WTC11 (cell line): ENCODE data around the gene ERBB4. TPM values are rescaled to one million over a fixed set of nuclear protein-coding genes. Genes with fewer than 3 reads are reported as not detected.
A peak's percentile ranks its signal among the peaks of the same experiment; 100 is the strongest.

Experiments
- ATAC-seq: fragments of 200-7000 bp; cut with Tn5 transposase; 2 replicates; pipeline ENCODE4 v1.10.0; 2021; ENCODE audit warnings: mild to moderate bottlenecking, moderate library complexity
- CTCF ChIA-PET: fragments of 300-600 bp; sonication (Branson Sonifier 250); formaldehyde crosslinking; loops from one replicate; lab custom pipeline; 2021; ENCODE audit warnings: antibody characterized with exemption; lab: Charles Lee
- POLR2A ChIA-PET: fragments of 350-600 bp; sonication (Branson Sonifier 250); formaldehyde crosslinking; loops from one replicate; lab custom pipeline; 2021; ENCODE audit warnings: antibody characterized with exemption; lab: Charles Lee
- DNase-seq: peaks from one replicate; pipeline ENCODE4 v3.0.0; 2021; ENCODE audit warnings: low spot score
- H3K27ac Mint-ChIP-seq: 2 replicates; pipeline ENCODE4 v1.8.0; 2021; ENCODE audit warnings: mixed read lengths
- H3K27me3 Mint-ChIP-seq: 2 replicates; pipeline ENCODE4 v1.8.0; 2021; ENCODE audit warnings: low read depth, mild to moderate bottlenecking, moderate library complexity, mixed read lengths
- H3K36me3 Mint-ChIP-seq: 2 replicates; pipeline ENCODE4 v1.8.0; 2021; ENCODE audit warnings: mixed read lengths
- H3K4me1 Mint-ChIP-seq: 2 replicates; pipeline ENCODE4 v1.8.0; 2022; ENCODE audit warnings: mixed read lengths
- H3K4me3 Mint-ChIP-seq: 2 replicates; pipeline ENCODE4 v1.8.0; 2021; ENCODE audit warnings: mild to moderate bottlenecking, moderate library complexity, mixed read lengths
- H3K9me3 Mint-ChIP-seq: 2 replicates; pipeline ENCODE4 v1.8.0; 2021; ENCODE audit warnings: mixed read lengths
- ELF4 ChIP-seq: sonication (generic); formaldehyde crosslinking; IDR thresholded peaks from 2 replicates; pipeline ENCODE4 v1.8.1; 2022; ENCODE audit warnings: low read depth, mild to moderate bottlenecking, moderate library complexity, missing genetic modification reagents
- GRHL2 ChIP-seq: fragments of 250-450 bp; sonication (Bioruptor Pico); IDR thresholded peaks from 2 replicates; pipeline ENCODE4 v1.8.0; 2022; ENCODE audit warnings: mild to moderate bottlenecking, moderate library complexity; ENCODE audit not compliant: insufficient replicate concordance, severe bottlenecking
- GTF2I ChIP-seq: fragments of 250-450 bp; sonication (Bioruptor Pico); conservative IDR thresholded peaks from 2 replicates; pipeline ENCODE4 v1.4.0; 2021; ENCODE audit warnings: mild to moderate bottlenecking
- IRF2 ChIP-seq: sonication (generic); formaldehyde crosslinking; IDR thresholded peaks from 2 replicates; pipeline ENCODE4 v1.8.0; 2022; ENCODE audit warnings: low read depth, missing genetic modification reagents, borderline replicate concordance
- JUN ChIP-seq: sonication (generic); formaldehyde crosslinking; IDR thresholded peaks from 2 replicates; pipeline ENCODE4 v1.8.0; 2023; ENCODE audit warnings: mild to moderate bottlenecking, missing genetic modification reagents
- NFYB ChIP-seq: sonication (generic); formaldehyde crosslinking; conservative IDR thresholded peaks from 2 replicates; pipeline ENCODE4 v1.8.0; 2022; ENCODE audit warnings: low read depth, missing genetic modification reagents
- NR2C2 ChIP-seq: sonication (generic); formaldehyde crosslinking; IDR thresholded peaks from 2 replicates; pipeline ENCODE4 v1.8.0; 2022; ENCODE audit warnings: mild to moderate bottlenecking, missing genetic modification reagents
- ZNF121 ChIP-seq: sonication (generic); formaldehyde crosslinking; IDR thresholded peaks from 2 replicates; pipeline ENCODE4 v1.8.0; 2023; ENCODE audit warnings: missing genetic modification reagents
- ZNF423 ChIP-seq: fragments of 250-450 bp; sonication (Bioruptor Pico); IDR thresholded peaks from 2 replicates; pipeline ENCODE4 v2.1.2; 2022; ENCODE audit warnings: mild to moderate bottlenecking, moderate library complexity
- total RNA-seq: library from RNA; stranded (reverse); gene quantifications from 3 replicates; pipeline ENCODE4 v1.2.3, GENCODE V29; 2021
- TF ChIP-seq, protein P1 (sequence below): fragments of 250-450 bp; sonication (Bioruptor Pico); IDR thresholded peaks from 2 replicates; pipeline ENCODE4 v1.8.0; 2021; ENCODE audit warnings: mild to moderate bottlenecking
- TF ChIP-seq, protein P2 (sequence below): fragments of 250-450 bp; sonication (Bioruptor Pico); IDR thresholded peaks from 2 replicates; pipeline ENCODE4 v2.1.2; 2022; ENCODE audit warnings: mild to moderate bottlenecking, moderate library complexity
- TF ChIP-seq, protein P3 (sequence below): fragments of 250-450 bp; sonication (Bioruptor Pico); IDR thresholded peaks from 2 replicates; pipeline ENCODE4 v1.9.0; 2021; ENCODE audit warnings: mild to moderate bottlenecking, borderline replicate concordance
- TF ChIP-seq, protein P4 (sequence below): fragments of 200-600 bp; IDR thresholded peaks from 2 replicates; pipeline ENCODE4 v1.8.0; 2022; ENCODE audit warnings: antibody characterized with exemption
- TF ChIP-seq, protein P5 (sequence below): fragments of 250-450 bp; sonication (Bioruptor Pico); IDR thresholded peaks from 2 replicates; pipeline ENCODE4 v1.9.0; 2021; ENCODE audit warnings: mild to moderate bottlenecking
- TF ChIP-seq, protein P6 (sequence below): sonication (generic); formaldehyde crosslinking; IDR thresholded peaks from 2 replicates; pipeline ENCODE4 v1.8.0; 2022; ENCODE audit warnings: mild to moderate bottlenecking, missing genetic modification reagents

Gene ERBB4
- total RNA-seq, 1 experiment from 2014 or later = 1.6 TPM

DNA sequence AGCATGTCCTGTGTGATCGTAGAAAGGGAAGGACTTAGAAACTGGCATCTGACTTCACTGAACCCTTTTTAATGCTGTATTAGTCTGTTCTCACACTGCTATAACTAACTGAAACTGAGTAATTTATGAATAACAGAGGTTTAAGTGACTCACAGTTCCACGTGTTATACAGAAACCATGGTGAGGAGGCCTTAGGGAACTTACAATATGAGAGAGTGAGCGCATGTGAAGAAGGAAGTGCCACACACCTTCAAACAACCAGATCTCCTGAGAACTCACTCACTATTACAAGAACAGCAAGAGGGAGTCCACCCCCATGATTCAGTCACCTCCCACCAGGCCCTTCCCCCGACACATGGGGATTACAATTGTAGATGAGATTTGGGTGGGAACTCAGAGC lies 1170.9 kb downstream of the ERBB4 start (continued):
- TF ChIP-seq IRF2 = no peak
- TF ChIP-seq, all 79 proteins: peak for 0

DNA sequence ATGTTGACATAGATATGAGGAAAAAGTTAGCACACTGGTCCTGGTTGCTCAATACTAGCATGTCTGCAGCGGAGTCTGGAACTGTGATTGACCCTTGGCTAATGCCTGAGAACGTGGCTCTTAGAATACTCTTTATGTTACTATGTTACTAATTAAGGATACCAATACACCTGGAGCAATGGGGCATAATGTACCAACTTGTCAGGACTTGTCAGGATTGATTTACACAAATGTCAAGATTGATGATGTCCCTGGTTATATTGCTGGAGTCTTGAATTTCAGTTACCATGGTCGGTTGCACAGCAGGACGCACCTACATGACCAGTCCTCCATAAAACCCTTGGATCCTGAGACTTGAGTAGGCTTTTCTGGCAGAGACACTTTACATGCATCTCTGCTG lies 1171.3 kb downstream of the ERBB4 start:
- no peak for TF ChIP-seq ZNF423
- no peak for DNase-seq
- Mint-ChIP-seq H3K27ac (no peak overlapping the region), H3K9me3 (peaks cover 15% of the 10 kb centered on the region), H3K4me3 (no peak overlapping the region), H3K27me3 (peaks cover 3% of the 10 kb centered on the region), H3K36me3 (peaks cover 13% of the 10 kb centered on the region), H3K4me1 (peaks cover 44% of the 10 kb centered on the region)
- CTCF ChIA-PET = no interaction called here
- ATAC-seq = no peak
- POLR2A ChIA-PET = no interaction called here

DNA sequence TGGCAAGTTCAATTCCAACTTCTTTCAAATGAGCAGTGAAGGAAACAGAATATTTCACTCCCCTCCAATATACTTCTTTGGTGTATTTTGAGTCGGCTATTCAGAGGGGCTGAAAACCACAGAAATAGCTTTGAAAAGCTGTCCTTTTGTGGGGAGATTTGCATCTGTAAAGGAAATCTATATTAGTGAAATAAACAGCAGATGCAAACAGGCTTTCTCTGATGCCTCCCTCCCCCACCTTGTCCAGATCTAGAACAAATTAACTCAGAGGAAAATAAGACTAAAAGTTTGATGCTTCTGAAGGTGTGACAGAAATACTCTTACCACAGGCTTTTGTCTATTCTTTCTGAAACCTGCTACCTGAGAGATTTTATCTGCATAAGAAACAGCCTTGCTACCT lies 1173.7 kb downstream of the ERBB4 start:
- Mint-ChIP-seq H3K36me3 (peaks cover 13% of the 10 kb centered on the region), H3K27me3 (peaks cover 18% of the 10 kb centered on the region), H3K27ac (peak overlapping the region; percentile 84; the same call in 1 of the 2 replicates), H3K4me3 (no peak overlapping the region), H3K4me1 (peaks cover 66% of the 10 kb centered on the region), H3K9me3 (peaks cover 15% of the 10 kb centered on the region)
- DNase-seq (no peak), ATAC-seq (no peak)
- ChIA-PET CTCF (no interaction called here), POLR2A (no interaction called here)
- TF ChIP-seq, protein P1, sequence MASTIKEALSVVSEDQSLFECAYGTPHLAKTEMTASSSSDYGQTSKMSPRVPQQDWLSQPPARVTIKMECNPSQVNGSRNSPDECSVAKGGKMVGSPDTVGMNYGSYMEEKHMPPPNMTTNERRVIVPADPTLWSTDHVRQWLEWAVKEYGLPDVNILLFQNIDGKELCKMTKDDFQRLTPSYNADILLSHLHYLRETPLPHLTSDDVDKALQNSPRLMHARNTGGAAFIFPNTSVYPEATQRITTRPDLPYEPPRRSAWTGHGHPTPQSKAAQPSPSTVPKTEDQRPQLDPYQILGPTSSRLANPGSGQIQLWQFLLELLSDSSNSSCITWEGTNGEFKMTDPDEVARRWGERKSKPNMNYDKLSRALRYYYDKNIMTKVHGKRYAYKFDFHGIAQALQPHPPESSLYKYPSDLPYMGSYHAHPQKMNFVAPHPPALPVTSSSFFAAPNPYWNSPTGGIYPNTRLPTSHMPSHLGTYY (CRISPR knock-in tag) = no peak
- no peak for TF ChIP-seq ZNF121 (CRISPR knock-in tag)
- TF ChIP-seq JUN (CRISPR knock-in tag) = no peak
- TF ChIP-seq NFYB = no peak
- TF ChIP-seq, protein P2, sequence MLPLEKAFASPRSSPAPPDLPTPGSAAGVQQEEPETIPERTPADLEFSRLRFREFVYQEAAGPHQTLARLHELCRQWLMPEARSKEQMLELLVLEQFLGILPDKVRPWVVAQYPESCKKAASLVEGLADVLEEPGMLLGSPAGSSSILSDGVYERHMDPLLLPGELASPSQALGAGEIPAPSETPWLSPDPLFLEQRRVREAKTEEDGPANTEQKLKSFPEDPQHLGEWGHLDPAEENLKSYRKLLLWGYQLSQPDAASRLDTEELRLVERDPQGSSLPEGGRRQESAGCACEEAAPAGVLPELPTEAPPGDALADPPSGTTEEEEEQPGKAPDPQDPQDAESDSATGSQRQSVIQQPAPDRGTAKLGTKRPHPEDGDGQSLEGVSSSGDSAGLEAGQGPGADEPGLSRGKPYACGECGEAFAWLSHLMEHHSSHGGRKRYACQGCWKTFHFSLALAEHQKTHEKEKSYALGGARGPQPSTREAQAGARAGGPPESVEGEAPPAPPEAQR (CRISPR knock-in tag) = no peak
- TF ChIP-seq ELF4 (CRISPR knock-in tag) = no peak

DNA sequence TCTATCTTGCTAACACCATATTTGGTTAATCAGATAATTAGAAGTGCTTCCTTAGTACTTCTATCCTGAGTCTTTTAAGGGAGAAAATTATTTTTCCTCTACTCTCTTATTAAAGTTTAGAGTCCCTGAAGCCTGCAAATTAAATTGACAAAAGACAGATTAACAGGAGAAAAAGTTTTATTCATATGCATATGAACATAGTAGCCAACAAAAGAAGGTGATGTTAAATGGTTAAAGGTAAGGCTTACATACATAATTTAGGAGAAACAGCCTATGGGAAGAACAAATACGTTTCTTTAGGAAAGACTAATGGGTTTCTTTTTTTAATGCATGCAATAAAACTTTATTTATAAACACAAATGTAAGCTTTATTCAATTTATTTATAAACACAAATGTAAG lies 1177.2 kb downstream of the ERBB4 start:
- CTCF ChIA-PET = interaction anchor here (1.6 kb wide), 1 partner anchor 14 kb away, joined by 6 read pairs; no protein-coding TSS in a partner anchor
- peaks cover 26% of the 10 kb centered on the region for H3K27me3 Mint-ChIP-seq

More for the DNA sequence above, 1177.2 kb downstream of the ERBB4 start:
- peak overlapping the region; percentile 31 for H3K4me3 Mint-ChIP-seq
- peak; percentile 68 for ATAC-seq
- peaks cover 72% of the 10 kb centered on the region for H3K4me1 Mint-ChIP-seq
- no peak overlapping the region for H3K27ac Mint-ChIP-seq
- peaks cover 15% of the 10 kb centered on the region for H3K9me3 Mint-ChIP-seq
- peaks cover 13% of the 10 kb centered on the region for H3K36me3 Mint-ChIP-seq
- TF ChIP-seq GTF2I (CRISPR knock-in tag) (no peak), NR2C2 (CRISPR knock-in tag) (no peak), GRHL2 (no peak)
- TF ChIP-seq, protein P3, sequence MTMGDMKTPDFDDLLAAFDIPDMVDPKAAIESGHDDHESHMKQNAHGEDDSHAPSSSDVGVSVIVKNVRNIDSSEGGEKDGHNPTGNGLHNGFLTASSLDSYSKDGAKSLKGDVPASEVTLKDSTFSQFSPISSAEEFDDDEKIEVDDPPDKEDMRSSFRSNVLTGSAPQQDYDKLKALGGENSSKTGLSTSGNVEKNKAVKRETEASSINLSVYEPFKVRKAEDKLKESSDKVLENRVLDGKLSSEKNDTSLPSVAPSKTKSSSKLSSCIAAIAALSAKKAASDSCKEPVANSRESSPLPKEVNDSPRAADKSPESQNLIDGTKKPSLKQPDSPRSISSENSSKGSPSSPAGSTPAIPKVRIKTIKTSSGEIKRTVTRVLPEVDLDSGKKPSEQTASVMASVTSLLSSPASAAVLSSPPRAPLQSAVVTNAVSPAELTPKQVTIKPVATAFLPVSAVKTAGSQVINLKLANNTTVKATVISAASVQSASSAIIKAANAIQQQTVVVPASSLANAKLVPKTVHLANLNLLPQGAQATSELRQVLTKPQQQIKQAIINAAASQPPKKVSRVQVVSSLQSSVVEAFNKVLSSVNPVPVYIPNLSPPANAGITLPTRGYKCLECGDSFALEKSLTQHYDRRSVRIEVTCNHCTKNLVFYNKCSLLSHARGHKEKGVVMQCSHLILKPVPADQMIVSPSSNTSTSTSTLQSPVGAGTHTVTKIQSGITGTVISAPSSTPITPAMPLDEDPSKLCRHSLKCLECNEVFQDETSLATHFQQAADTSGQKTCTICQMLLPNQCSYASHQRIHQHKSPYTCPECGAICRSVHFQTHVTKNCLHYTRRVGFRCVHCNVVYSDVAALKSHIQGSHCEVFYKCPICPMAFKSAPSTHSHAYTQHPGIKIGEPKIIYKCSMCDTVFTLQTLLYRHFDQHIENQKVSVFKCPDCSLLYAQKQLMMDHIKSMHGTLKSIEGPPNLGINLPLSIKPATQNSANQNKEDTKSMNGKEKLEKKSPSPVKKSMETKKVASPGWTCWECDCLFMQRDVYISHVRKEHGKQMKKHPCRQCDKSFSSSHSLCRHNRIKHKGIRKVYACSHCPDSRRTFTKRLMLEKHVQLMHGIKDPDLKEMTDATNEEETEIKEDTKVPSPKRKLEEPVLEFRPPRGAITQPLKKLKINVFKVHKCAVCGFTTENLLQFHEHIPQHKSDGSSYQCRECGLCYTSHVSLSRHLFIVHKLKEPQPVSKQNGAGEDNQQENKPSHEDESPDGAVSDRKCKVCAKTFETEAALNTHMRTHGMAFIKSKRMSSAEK (CRISPR knock-in tag) = no peak
- TF ChIP-seq, protein P1 (CRISPR knock-in tag) = no peak
- TF ChIP-seq, protein P4, sequence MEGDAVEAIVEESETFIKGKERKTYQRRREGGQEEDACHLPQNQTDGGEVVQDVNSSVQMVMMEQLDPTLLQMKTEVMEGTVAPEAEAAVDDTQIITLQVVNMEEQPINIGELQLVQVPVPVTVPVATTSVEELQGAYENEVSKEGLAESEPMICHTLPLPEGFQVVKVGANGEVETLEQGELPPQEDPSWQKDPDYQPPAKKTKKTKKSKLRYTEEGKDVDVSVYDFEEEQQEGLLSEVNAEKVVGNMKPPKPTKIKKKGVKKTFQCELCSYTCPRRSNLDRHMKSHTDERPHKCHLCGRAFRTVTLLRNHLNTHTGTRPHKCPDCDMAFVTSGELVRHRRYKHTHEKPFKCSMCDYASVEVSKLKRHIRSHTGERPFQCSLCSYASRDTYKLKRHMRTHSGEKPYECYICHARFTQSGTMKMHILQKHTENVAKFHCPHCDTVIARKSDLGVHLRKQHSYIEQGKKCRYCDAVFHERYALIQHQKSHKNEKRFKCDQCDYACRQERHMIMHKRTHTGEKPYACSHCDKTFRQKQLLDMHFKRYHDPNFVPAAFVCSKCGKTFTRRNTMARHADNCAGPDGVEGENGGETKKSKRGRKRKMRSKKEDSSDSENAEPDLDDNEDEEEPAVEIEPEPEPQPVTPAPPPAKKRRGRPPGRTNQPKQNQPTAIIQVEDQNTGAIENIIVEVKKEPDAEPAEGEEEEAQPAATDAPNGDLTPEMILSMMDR = no peak
- TF ChIP-seq, protein P5, sequence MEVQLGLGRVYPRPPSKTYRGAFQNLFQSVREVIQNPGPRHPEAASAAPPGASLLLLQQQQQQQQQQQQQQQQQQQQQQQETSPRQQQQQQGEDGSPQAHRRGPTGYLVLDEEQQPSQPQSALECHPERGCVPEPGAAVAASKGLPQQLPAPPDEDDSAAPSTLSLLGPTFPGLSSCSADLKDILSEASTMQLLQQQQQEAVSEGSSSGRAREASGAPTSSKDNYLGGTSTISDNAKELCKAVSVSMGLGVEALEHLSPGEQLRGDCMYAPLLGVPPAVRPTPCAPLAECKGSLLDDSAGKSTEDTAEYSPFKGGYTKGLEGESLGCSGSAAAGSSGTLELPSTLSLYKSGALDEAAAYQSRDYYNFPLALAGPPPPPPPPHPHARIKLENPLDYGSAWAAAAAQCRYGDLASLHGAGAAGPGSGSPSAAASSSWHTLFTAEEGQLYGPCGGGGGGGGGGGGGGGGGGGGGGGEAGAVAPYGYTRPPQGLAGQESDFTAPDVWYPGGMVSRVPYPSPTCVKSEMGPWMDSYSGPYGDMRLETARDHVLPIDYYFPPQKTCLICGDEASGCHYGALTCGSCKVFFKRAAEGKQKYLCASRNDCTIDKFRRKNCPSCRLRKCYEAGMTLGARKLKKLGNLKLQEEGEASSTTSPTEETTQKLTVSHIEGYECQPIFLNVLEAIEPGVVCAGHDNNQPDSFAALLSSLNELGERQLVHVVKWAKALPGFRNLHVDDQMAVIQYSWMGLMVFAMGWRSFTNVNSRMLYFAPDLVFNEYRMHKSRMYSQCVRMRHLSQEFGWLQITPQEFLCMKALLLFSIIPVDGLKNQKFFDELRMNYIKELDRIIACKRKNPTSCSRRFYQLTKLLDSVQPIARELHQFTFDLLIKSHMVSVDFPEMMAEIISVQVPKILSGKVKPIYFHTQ (CRISPR knock-in tag) = no peak
- TF ChIP-seq, protein P6, sequence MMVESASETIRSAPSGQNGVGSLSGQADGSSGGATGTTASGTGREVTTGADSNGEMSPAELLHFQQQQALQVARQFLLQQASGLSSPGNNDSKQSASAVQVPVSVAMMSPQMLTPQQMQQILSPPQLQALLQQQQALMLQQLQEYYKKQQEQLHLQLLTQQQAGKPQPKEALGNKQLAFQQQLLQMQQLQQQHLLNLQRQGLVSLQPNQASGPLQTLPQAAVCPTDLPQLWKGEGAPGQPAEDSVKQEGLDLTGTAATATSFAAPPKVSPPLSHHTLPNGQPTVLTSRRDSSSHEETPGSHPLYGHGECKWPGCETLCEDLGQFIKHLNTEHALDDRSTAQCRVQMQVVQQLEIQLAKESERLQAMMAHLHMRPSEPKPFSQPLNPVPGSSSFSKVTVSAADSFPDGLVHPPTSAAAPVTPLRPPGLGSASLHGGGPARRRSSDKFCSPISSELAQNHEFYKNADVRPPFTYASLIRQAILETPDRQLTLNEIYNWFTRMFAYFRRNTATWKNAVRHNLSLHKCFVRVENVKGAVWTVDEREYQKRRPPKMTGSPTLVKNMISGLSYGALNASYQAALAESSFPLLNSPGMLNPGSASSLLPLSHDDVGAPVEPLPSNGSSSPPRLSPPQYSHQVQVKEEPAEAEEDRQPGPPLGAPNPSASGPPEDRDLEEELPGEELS (CRISPR knock-in tag) = no peak
- TF ChIP-seq, all 79 proteins: peak for 0
- POLR2A ChIA-PET = no interaction called here
- no peak for DNase-seq
